Stimulated activated CD8-positive, alpha-beta memory T cell treated with anti-CD3 and anti-CD28 coated beads, Interleukin-15, amount 100 ng/mL, for 4 hours (primary cell): ENCODE measurements around the gene ATL3.
"Not testable (repeated sequence)": the region's sequence is repeated elsewhere in the genome, so short reads cannot be mapped to it uniquely, and the experiment has no call there.

ENCODE experiments used
- DNase-seq, 2 donors: peaks; one replicate each; pipeline ENCODE4 v3.0.0-alpha.2; 2020; ENCODE audit warnings: low read depth in 2 of 2

Gene ATL3

GRCh38 chr11:63671322-63672155 is at the start of gene ATL3:
ATL3 (minus strand) TSS chr11:63671376; CDS start chr11:63671335, 41 bp downstream.
- peak; percentile 90 to 95 for DNase-seq

GRCh38 chr11:63720611-63721010 is 49.4 kb upstream of the ATL3 start:
- DNase-seq: no peak

- no peak for DNase-seq
Measured at GRCh38 chr11:63719987-63720386, 48.8 kb upstream of the ATL3 start.

- DNase-seq: no peak
Measured at GRCh38 chr11:63719001-63719400, 47.8 kb upstream of the ATL3 start.

- DNase-seq: no peak
Measured at GRCh38 chr11:63716046-63716445, 44.9 kb upstream of the ATL3 start.

GRCh38 chr11:63713766-63714165 is 42.6 kb upstream of the ATL3 start:
- DNase-seq: no peak

- no peak for DNase-seq
Measured at GRCh38 chr11:63711838-63712237, 40.7 kb upstream of the ATL3 start.

- no peak for DNase-seq
Measured at GRCh38 chr11:63710476-63711217, 39.5 kb upstream of the ATL3 start.

GRCh38 chr11:63709336-63709884 is 38.2 kb upstream of the ATL3 start:
- DNase-seq: no peak

GRCh38 chr11:63708764-63709163 is 37.6 kb upstream of the ATL3 start:
- no peak for DNase-seq

GRCh38 chr11:63705526-63705925 is 34.4 kb upstream of the ATL3 start:
- no peak for DNase-seq

- DNase-seq: no peak
Measured at GRCh38 chr11:63699896-63700295, 28.7 kb upstream of the ATL3 start.

GRCh38 chr11:63698976-63699733 is 28.0 kb upstream of the ATL3 start:
- no peak for DNase-seq

- no peak for DNase-seq
Measured at GRCh38 chr11:63694596-63694995, 23.4 kb upstream of the ATL3 start.

- no peak for DNase-seq
Measured at GRCh38 chr11:63687845-63688244, 16.7 kb upstream of the ATL3 start.

- no peak for DNase-seq
Measured at GRCh38 chr11:63686926-63687325, 15.8 kb upstream of the ATL3 start.

- not testable (repeated sequence) for DNase-seq
Measured at GRCh38 chr11:63685158-63685721, 14.1 kb upstream of the ATL3 start.

- no peak for DNase-seq
Measured at GRCh38 chr11:63683133-63683991, 12.2 kb upstream of the ATL3 start.

GRCh38 chr11:63682066-63683021 is 11.2 kb upstream of the ATL3 start:
- no peak for DNase-seq
